H1 (cell line): ENCODE data around the gene SLC9A2. TPM values are rescaled to one million over a fixed set of nuclear protein-coding genes. Genes with fewer than 3 reads are reported as not detected.

Experiments
- CTCF ChIA-PET: fragments of 300-600 bp; sonication (Branson Sonifier 250); formaldehyde crosslinking; loops from one replicate; lab custom pipeline; 2021; ENCODE audit not compliant: partially characterized antibody; lab: Charles Lee
- POLR2A ChIA-PET: fragments of 300-600 bp; sonication (Branson Sonifier 250); formaldehyde crosslinking; loops from one replicate; lab custom pipeline; 2021; ENCODE audit warnings: inconsistent platforms; ENCODE audit not compliant: partially characterized antibody; lab: Charles Lee
- DNase-seq, 2 experiments: peaks; one replicate each; pipeline versions ENCODE4 v3.0.0 to v3.0.0-alpha.2; 2010 to 2022; ENCODE audit warnings: low spot score in 2 of 2, low read depth in 1 of 2, mixed read lengths in 1 of 2
- FAIRE-seq: peaks from 2 replicates; lab custom pipeline; 2011; peaks lifted over from hg19 to GRCh38; lab: Jason Lieb, UNC
- H2AFZ ChIP-seq: 2 replicates; pipeline ENCODE4 v1.8.1; 2012; ENCODE audit warnings: low read length, inconsistent platforms
- H2AK5ac ChIP-seq: 2 replicates; pipeline ENCODE4 v1.6.1; 2013; ENCODE audit warnings: low read depth, low read length
- H2BK120ac ChIP-seq: replicated peaks from 2 replicates; pipeline ENCODE3; 2013; ENCODE audit warnings: low read depth, low read length, inconsistent platforms
- H2BK12ac ChIP-seq: 2 replicates; pipeline ENCODE4 v1.6.1; 2013; ENCODE audit warnings: low read depth, low read length
- H2BK15ac ChIP-seq: 2 replicates; pipeline ENCODE4 v1.6.1; 2013; ENCODE audit warnings: low read length
- H2BK20ac ChIP-seq: 2 replicates; pipeline ENCODE4 v1.6.1; 2013; ENCODE audit warnings: low read length
- H2BK5ac ChIP-seq: 2 replicates; pipeline ENCODE4 v1.6.1; 2013; ENCODE audit warnings: low read depth, low read length
- H3K14ac ChIP-seq: 2 replicates; pipeline ENCODE4 v1.6.1; 2013; ENCODE audit warnings: inconsistent platforms; ENCODE audit not compliant: insufficient read length
- H3K18ac ChIP-seq: 2 replicates; pipeline ENCODE4 v1.6.1; 2013; ENCODE audit warnings: low read length; ENCODE audit errors: extremely low read depth
- H3K23ac ChIP-seq: 2 replicates; pipeline ENCODE4 v1.6.1; 2013; ENCODE audit warnings: inconsistent platforms; ENCODE audit not compliant: insufficient read length
- H3K23me2 ChIP-seq: 2 replicates; pipeline ENCODE4 v1.6.1; 2013; ENCODE audit warnings: low read depth, low read length
- H3K27ac ChIP-seq: 2 replicates; pipeline ENCODE4 v1.6.1; 2011; ENCODE audit warnings: low read depth, low read length, inconsistent platforms
- H3K27me3 ChIP-seq, 4 experiments: replicated peaks in 1 of 4; 1 replicate in 1 of 4; 2 replicates in 3 of 4; pipeline versions ENCODE4 v1.6.1 to v1.8.1; 2011 to 2013; ENCODE audit warnings: low read length in 3 of 4, mild to moderate bottlenecking in 3 of 4, inconsistent platforms in 2 of 4, mixed read lengths in 2 of 4, moderate library complexity in 1 of 4; ENCODE audit not compliant: control insufficient read depth in 3 of 4, insufficient read depth in 3 of 4; ENCODE audit errors: extremely low read depth in 1 of 4
- H3K36me3 ChIP-seq, 4 experiments: 2 replicates each; pipeline versions ENCODE4 v1.6.1 to v1.8.1; 2011 to 2013; ENCODE audit warnings: mild to moderate bottlenecking in 4 of 4, low read length in 3 of 4, moderate library complexity in 2 of 4, control low read depth in 1 of 4, inconsistent platforms in 1 of 4; ENCODE audit not compliant: insufficient read depth in 4 of 4, control insufficient read depth in 2 of 4
- H3K4ac ChIP-seq: replicated peaks from 2 replicates; pipeline ENCODE3; 2013; ENCODE audit warnings: low read length, low read depth, mixed read lengths, inconsistent platforms; ENCODE audit not compliant: insufficient read length
- H3K4me1 ChIP-seq, 4 experiments: replicated peaks in 1 of 4; 1 replicate in 1 of 4; 2 replicates in 3 of 4; pipeline versions ENCODE4 v1.6.1 to v1.8.1; 2011 to 2013; ENCODE audit warnings: low read length in 3 of 4, inconsistent platforms in 2 of 4, mixed read lengths in 1 of 4; ENCODE audit not compliant: insufficient read depth in 4 of 4, control insufficient read depth in 3 of 4
- H3K4me2 ChIP-seq, 2 experiments: 2 replicates each; pipeline versions ENCODE4 v1.6.1 to v1.8.1; 2011 to 2013; ENCODE audit warnings: low read depth in 2 of 2, low read length in 2 of 2, control low read depth in 1 of 2, inconsistent platforms in 1 of 2, mild to moderate bottlenecking in 1 of 2; ENCODE audit not compliant: insufficient read depth in 1 of 2
- H3K4me3 ChIP-seq, 4 experiments: fragments of 200-600, 300-600 bp in 1 of 4; sonication (generic), shearing (Covaris generic), sonication (Bioruptor Twin) in 1 of 4; 2 replicates each; pipeline versions ENCODE4 v1.5.1 to v1.8.1; 2011 to 2016; ENCODE audit warnings: low read length in 4 of 4, low read depth in 3 of 4, control low read depth in 2 of 4, inconsistent platforms in 2 of 4, mild to moderate bottlenecking in 2 of 4, mixed read lengths in 1 of 4, moderate library complexity in 1 of 4; ENCODE audit not compliant: insufficient read depth in 2 of 4; ENCODE audit errors: extremely low read depth in 1 of 4
- H3K56ac ChIP-seq: replicated peaks from 2 replicates; pipeline ENCODE3; 2013; ENCODE audit warnings: low read depth, mild to moderate bottlenecking, mixed read lengths, low read length, inconsistent platforms; ENCODE audit not compliant: insufficient read length
- H3K79me1 ChIP-seq: 2 replicates; pipeline ENCODE4 v1.6.1; 2013; ENCODE audit warnings: low read depth, low read length, control low read depth
- H3K79me2 ChIP-seq, 2 experiments: 2 replicates each; pipeline versions ENCODE4 v1.6.1 to v1.8.1; 2012 to 2013; ENCODE audit warnings: low read length in 2 of 2, mild to moderate bottlenecking in 2 of 2, inconsistent platforms in 1 of 2; ENCODE audit not compliant: insufficient read depth in 2 of 2, control insufficient read depth in 1 of 2
- H3K9ac ChIP-seq, 4 experiments: replicated peaks in 1 of 4; 1 replicate in 1 of 4; 2 replicates in 3 of 4; pipeline versions ENCODE4 v1.6.1 to v1.8.1; 2011 to 2013; ENCODE audit warnings: low read depth in 3 of 4, low read length in 3 of 4, control low read depth in 2 of 4, mild to moderate bottlenecking in 2 of 4, moderate library complexity in 2 of 4, inconsistent platforms in 1 of 4; ENCODE audit errors: extremely low read depth in 1 of 4
- H3K9me3 ChIP-seq, 2 experiments: 2 replicates each; pipeline versions ENCODE4 v1.6.1 to v1.8.1; 2012 to 2013; ENCODE audit warnings: mild to moderate bottlenecking in 2 of 2, moderate library complexity in 2 of 2, control low read depth in 1 of 2, inconsistent platforms in 1 of 2, low read depth in 1 of 2, low read length in 1 of 2, mixed read lengths in 1 of 2; ENCODE audit not compliant: insufficient read depth in 2 of 2
- H4K20me1 ChIP-seq, 2 experiments: replicated peaks in 1 of 2; 2 replicates each; pipeline versions ENCODE3 to v1.8.1; 2011 to 2013; ENCODE audit warnings: inconsistent platforms in 2 of 2, low read length in 2 of 2, mild to moderate bottlenecking in 1 of 2; ENCODE audit not compliant: insufficient read depth in 2 of 2, control insufficient read depth in 1 of 2
- H4K5ac ChIP-seq: 2 replicates; pipeline ENCODE4 v1.6.1; 2013; ENCODE audit warnings: low read length, low read depth, mixed read lengths, inconsistent platforms; ENCODE audit not compliant: insufficient read length
- H4K8ac ChIP-seq: 2 replicates; pipeline ENCODE4 v1.8.0; 2013; ENCODE audit warnings: mild to moderate bottlenecking, moderate library complexity, low read length, inconsistent platforms; ENCODE audit not compliant: insufficient read depth; ENCODE audit errors: extremely low read depth
- H4K91ac ChIP-seq: replicated peaks from 2 replicates; pipeline ENCODE3; 2013; ENCODE audit warnings: low read length, mixed read lengths, inconsistent platforms; ENCODE audit not compliant: insufficient read length
- CEBPB ChIP-seq: IDR thresholded peaks from 2 replicates; pipeline ENCODE4 v1.6.1; 2012; ENCODE audit warnings: low read depth, low read length
- POU5F1 ChIP-seq: IDR thresholded peaks from 2 replicates; pipeline ENCODE4 v1.6.1; 2011; ENCODE audit warnings: low read depth, mild to moderate bottlenecking, low read length, moderate library complexity
- SAP30 ChIP-seq: fragments of 300-600 bp; sonication (generic); IDR thresholded peaks from 2 replicates; pipeline ENCODE4 v1.7.1; 2012; ENCODE audit warnings: low read length, moderate library complexity, mild to moderate bottlenecking, inconsistent platforms; ENCODE audit not compliant: insufficient read depth, insufficient replicate concordance
- ZNF274 ChIP-seq: IDR thresholded peaks from 2 replicates; pipeline ENCODE4 v1.7.0; 2012; ENCODE audit warnings: low read length, borderline replicate concordance; ENCODE audit errors: extremely low read depth
- WGBS, 2 experiments: shearing (Covaris generic) in 1 of 2; methylation state at CpG; one replicate each; pipeline versions ENCODE4 v1.1.6 to v1.1.7; 2013 to 2015; ENCODE audit warnings: low lambda C conversion rate in 2 of 2, mixed read lengths in 2 of 2, inconsistent platforms in 1 of 2, low coverage in 1 of 2, missing lambda C conversion rate in 1 of 2; ENCODE audit not compliant: insufficient replicate concordance in 2 of 2, insufficient coverage in 1 of 2, insufficient read length in 1 of 2; ENCODE audit errors: extremely low coverage in 1 of 2, missing lambda C conversion rate in 1 of 2; 5-methylcytosine and 5-hydroxymethylcytosine counted together
- polyA plus RNA-seq, 7 experiments: library from polyadenylated mRNA; depleted of rRNA in 3 of 7; stranded (reverse) in 5 of 7; unstranded in 2 of 7; fragments of >200 nt in 5 of 7; fragments of 200-250 nt in 2 of 7; gene quantifications; 1 replicate in 5 of 7; 2 replicates in 1 of 7; 4 replicates in 1 of 7; pipeline versions ENCODE4 v1.2.1 to v1.2.3, GENCODE V29; 2011 to 2013; ENCODE audit warnings: missing spikeins in 2 of 7, mixed read lengths in 2 of 7
- total RNA-seq: library from RNA; stranded (reverse); fragmentation: NEBNext Ultra II Directional; extraction: Animal tissue kit (Norgen Biotek cat#: 25700); gene quantifications from 2 replicates; pipeline ENCODE4 v1.2.1, GENCODE V29; 2021

Gene SLC9A2
- total and polyA plus RNA-seq, 2 of the 8 experiments (the other 6 are each of a cell fraction or from before 2014, with no cell fraction given) = 0.06 to 0.13 TPM

DNA sequence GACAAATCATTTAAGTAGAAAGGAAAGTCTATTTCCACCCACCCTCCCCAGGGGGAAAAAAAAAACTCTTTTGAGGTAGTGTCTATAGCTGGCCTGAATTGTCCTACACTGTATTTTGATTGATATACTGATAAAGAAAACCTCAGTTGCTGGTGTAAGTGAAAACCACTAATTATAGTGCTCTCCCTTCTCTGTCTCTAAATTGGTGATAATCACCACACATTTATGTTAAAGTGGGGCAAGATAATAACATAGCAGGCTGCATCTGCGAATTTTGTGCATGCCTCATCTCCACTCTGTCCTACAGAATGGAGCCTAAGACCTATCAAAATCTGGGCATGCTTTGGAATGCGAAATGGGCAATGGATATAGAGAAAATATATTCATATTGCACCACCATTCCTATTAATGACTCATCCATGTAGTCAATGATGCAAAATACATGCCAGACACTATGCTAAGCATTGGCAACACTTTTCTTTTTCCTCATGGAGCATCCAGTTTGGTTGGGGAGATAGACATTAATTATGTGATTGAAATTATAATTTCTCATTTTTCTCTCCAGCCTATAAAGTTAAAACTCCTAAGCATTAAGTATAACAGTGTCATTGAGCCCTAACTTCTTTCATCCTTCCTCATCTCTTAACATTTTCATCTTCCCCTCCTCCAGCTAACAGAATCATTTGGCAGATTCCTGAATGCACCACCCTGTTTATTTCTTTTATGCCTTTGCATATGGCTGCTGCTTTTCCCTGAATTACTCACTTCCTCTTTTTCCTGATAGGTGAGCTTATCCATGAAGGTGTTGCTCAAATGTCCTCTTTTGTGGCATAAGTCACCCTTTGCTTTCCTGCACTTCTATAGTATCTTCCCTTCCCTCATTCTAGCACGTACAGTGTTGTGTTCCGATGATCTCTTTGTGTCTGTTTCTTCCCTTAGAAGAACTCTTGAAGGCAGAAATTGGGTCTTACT is 58.2 kb downstream of the SLC9A2 start:
- H3K23me2 ChIP-seq = no peaks in the 10 kb centered on the region
- H3K18ac ChIP-seq = no peak overlapping the region
- H2BK12ac ChIP-seq = no peak overlapping the region
- H2BK120ac ChIP-seq = no peak overlapping the region
- H3K36me3 ChIP-seq = no peaks in the 10 kb centered on the region
- H4K20me1 ChIP-seq = no peaks in the 10 kb centered on the region
- no peak overlapping the region for H2AK5ac ChIP-seq
- no peak for DNase-seq
- no peak overlapping the region for H3K9ac ChIP-seq
- H2BK5ac ChIP-seq = no peak overlapping the region
- no peak overlapping the region for H4K91ac ChIP-seq
- no peak overlapping the region for H3K4me2 ChIP-seq
- no peak overlapping the region for H3K56ac ChIP-seq
- H3K27ac ChIP-seq = no peak overlapping the region
- WGBS, 2 experiments = 84% methylated on average over 4 of the region's 4 CpGs; no CpG with 5 or more reads in 1 of the 2 experiments
- H3K14ac ChIP-seq = no peak overlapping the region
- no peaks in the 10 kb centered on the region for H3K27me3 ChIP-seq
- ChIA-PET POLR2A (no interaction called here), CTCF (interaction anchor here (2.4 kb wide), 1 partner anchor 25 kb away, joined by 6 read pairs; no protein-coding TSS in a partner anchor)
- no peak overlapping the region for H3K4me3 ChIP-seq
- no peaks in the 10 kb centered on the region for H3K79me1 ChIP-seq
- no peak overlapping the region for H2AFZ ChIP-seq
- H3K4me1 ChIP-seq = no peaks in the 10 kb centered on the region
- no peak for TF ChIP-seq POU5F1
- TF ChIP-seq SAP30 = no peak
- no peak for TF ChIP-seq CEBPB
- TF ChIP-seq ZNF274 = no peak
- H3K79me2 ChIP-seq = no peaks in the 10 kb centered on the region
- no peaks in the 10 kb centered on the region for H3K9me3 ChIP-seq
- H2BK20ac ChIP-seq = no peak overlapping the region
- no peak overlapping the region for H3K4ac ChIP-seq
- H3K23ac ChIP-seq = no peak overlapping the region
- no peak for FAIRE-seq
- H4K5ac ChIP-seq = no peak overlapping the region
- H2BK15ac ChIP-seq = no peak overlapping the region
- H4K8ac ChIP-seq = no peak overlapping the region
